ENCODE measurements around the gene ADPRHL1. TPM values are rescaled to one million over a fixed set of nuclear protein-coding genes. Genes with fewer than 3 reads are reported as not detected.

Gene ADPRHL1
- total RNA-seq, 1 experiment from 2014 or later = 11.5 TPM

GRCh38 chr13:113355621-113356020 lies 97.7 kb downstream of the ADPRHL1 start:
- no peak overlapping the region for H3K4me2 ChIP-seq
- CTCF ChIA-PET = no interaction called here
- H2AFZ ChIP-seq = no peak overlapping the region
- no peaks in the 10 kb centered on the region for H3K4me1 ChIP-seq (replicated peaks; ENCODE audit: insufficient read depth)
- intact Hi-C loops (cut with micrococcal nuclease; ENCODE audit: unreplicated experiment) = no loop called here
- H3K27ac ChIP-seq = no peak overlapping the region
- no peaks in the 10 kb centered on the region for H3K79me2 ChIP-seq (ENCODE audit: low read depth)
- no peak overlapping the region for H3K4me3 ChIP-seq
- no peaks in the 10 kb centered on the region for H3K36me3 ChIP-seq (ENCODE audit: low read depth)
- DNase-seq = no peak
- H4K20me1 ChIP-seq (ENCODE audit: insufficient read depth) = peaks cover 5% of the 10 kb centered on the region; the same call in 1 of the 2 replicates
- no peaks in the 10 kb centered on the region for H3K27me3 ChIP-seq (ENCODE audit: insufficient read depth, low read depth)
- POLR2A ChIA-PET (ENCODE audit: unreplicated experiment) = no interaction called here
- no TSS peak for BruUV-seq (replicated peaks)
- TF ChIP-seq EZH2 (IDR thresholded peaks at IDR 0.05; ENCODE audit: low read depth) (no peak), CTCF (conservative IDR thresholded peaks at IDR 0.05) (no peak)
- peaks cover 9% of the 10 kb centered on the region; the same call in 1 of the 2 replicates for H3F3A ChIP-seq (ENCODE audit: insufficient read depth, low read depth)
- no peaks in the 10 kb centered on the region for H3K9me2 ChIP-seq (ENCODE audit: insufficient read depth)
- no peaks in the 10 kb centered on the region for H3K9me3 ChIP-seq (ENCODE audit: insufficient read depth, low read depth)

GRCh38 chr13:113354831-113355610 lies 98.3 kb downstream of the ADPRHL1 start:
- no peak overlapping the region for H3K27ac ChIP-seq
- H3K4me3 ChIP-seq = no peak overlapping the region
- H3K9me2 ChIP-seq (ENCODE audit: insufficient read depth) = no peaks in the 10 kb centered on the region
- no peaks in the 10 kb centered on the region for H3K27me3 ChIP-seq (ENCODE audit: insufficient read depth, low read depth)
- BruUV-seq (replicated peaks) = no TSS peak
- H2AFZ ChIP-seq = no peak overlapping the region
- POLR2A ChIA-PET (ENCODE audit: unreplicated experiment) = no interaction called here
- H3K4me1 ChIP-seq (replicated peaks; ENCODE audit: insufficient read depth) = no peaks in the 10 kb centered on the region
- TF ChIP-seq CTCF (conservative IDR thresholded peaks at IDR 0.05) = no peak
- no peak for TF ChIP-seq EZH2 (IDR thresholded peaks at IDR 0.05; ENCODE audit: low read depth)
- no peaks in the 10 kb centered on the region for H3K36me3 ChIP-seq (ENCODE audit: low read depth)
- H3K79me2 ChIP-seq (ENCODE audit: low read depth) = no peaks in the 10 kb centered on the region
- intact Hi-C loops (cut with micrococcal nuclease; ENCODE audit: unreplicated experiment) = no loop called here
- peaks cover 9% of the 10 kb centered on the region; the same call in 1 of the 2 replicates for H3F3A ChIP-seq (ENCODE audit: insufficient read depth, low read depth)
- DNase-seq = no peak
- CTCF ChIA-PET = no interaction called here
- no peaks in the 10 kb centered on the region for H3K9me3 ChIP-seq (ENCODE audit: insufficient read depth, low read depth)
- no peak overlapping the region for H3K4me2 ChIP-seq
- peaks cover 5% of the 10 kb centered on the region; the same call in 1 of the 2 replicates for H4K20me1 ChIP-seq (ENCODE audit: insufficient read depth)

GRCh38 chr13:113353254-113353653 lies 100.0 kb downstream of the ADPRHL1 start:
- ChIA-PET POLR2A (ENCODE audit: unreplicated experiment) (no interaction called here), CTCF (no interaction called here)
- Histone ChIP-seq H3K4me3 (no peak overlapping the region), H3K9me3 (ENCODE audit: insufficient read depth, low read depth) (no peaks in the 10 kb centered on the region), H3K27ac (no peak overlapping the region), H3K36me3 (ENCODE audit: low read depth) (peaks cover 6% of the 10 kb centered on the region; the same call in 1 of the 2 replicates), H3K27me3 (ENCODE audit: insufficient read depth, low read depth) (no peaks in the 10 kb centered on the region), H3K4me2 (no peak overlapping the region), H2AFZ (no peak overlapping the region), H3F3A (ENCODE audit: insufficient read depth, low read depth) (peaks cover under 1% of the 10 kb centered on the region; the same call in 1 of the 2 replicates), H3K4me1 (replicated peaks; ENCODE audit: insufficient read depth) (no peaks in the 10 kb centered on the region), H3K9me2 (ENCODE audit: insufficient read depth) (no peaks in the 10 kb centered on the region), H4K20me1 (ENCODE audit: insufficient read depth) (peaks cover 5% of the 10 kb centered on the region; the same call in 1 of the 2 replicates), H3K79me2 (ENCODE audit: low read depth) (no peaks in the 10 kb centered on the region)
- no peak for TF ChIP-seq CTCF (conservative IDR thresholded peaks at IDR 0.05)
- TF ChIP-seq EZH2 (IDR thresholded peaks at IDR 0.05; ENCODE audit: low read depth) = no peak
- no TSS peak for BruUV-seq (replicated peaks)
- intact Hi-C loops (cut with micrococcal nuclease; ENCODE audit: unreplicated experiment) = no loop called here
- no peak for DNase-seq
